GM19239 (cell line): ENCODE measurements around the gene FAM83D.
A peak's percentile ranks its signal among the peaks of the same experiment; 100 is the strongest.

ENCODE experiments used
- DNase-seq: peaks from one replicate; pipeline ENCODE4 v3.0.0; 2011; ENCODE audit warnings: low spot score; ENCODE audit not compliant: insufficient read length
- FAIRE-seq: peaks from 2 replicates; lab custom pipeline; 2011; peaks lifted over from hg19 to GRCh38; lab: Jason Lieb, UNC

Gene FAM83D, protein sequence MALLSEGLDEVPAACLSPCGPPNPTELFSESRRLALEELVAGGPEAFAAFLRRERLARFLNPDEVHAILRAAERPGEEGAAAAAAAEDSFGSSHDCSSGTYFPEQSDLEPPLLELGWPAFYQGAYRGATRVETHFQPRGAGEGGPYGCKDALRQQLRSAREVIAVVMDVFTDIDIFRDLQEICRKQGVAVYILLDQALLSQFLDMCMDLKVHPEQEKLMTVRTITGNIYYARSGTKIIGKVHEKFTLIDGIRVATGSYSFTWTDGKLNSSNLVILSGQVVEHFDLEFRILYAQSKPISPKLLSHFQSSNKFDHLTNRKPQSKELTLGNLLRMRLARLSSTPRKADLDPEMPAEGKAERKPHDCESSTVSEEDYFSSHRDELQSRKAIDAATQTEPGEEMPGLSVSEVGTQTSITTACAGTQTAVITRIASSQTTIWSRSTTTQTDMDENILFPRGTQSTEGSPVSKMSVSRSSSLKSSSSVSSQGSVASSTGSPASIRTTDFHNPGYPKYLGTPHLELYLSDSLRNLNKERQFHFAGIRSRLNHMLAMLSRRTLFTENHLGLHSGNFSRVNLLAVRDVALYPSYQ

DNA sequence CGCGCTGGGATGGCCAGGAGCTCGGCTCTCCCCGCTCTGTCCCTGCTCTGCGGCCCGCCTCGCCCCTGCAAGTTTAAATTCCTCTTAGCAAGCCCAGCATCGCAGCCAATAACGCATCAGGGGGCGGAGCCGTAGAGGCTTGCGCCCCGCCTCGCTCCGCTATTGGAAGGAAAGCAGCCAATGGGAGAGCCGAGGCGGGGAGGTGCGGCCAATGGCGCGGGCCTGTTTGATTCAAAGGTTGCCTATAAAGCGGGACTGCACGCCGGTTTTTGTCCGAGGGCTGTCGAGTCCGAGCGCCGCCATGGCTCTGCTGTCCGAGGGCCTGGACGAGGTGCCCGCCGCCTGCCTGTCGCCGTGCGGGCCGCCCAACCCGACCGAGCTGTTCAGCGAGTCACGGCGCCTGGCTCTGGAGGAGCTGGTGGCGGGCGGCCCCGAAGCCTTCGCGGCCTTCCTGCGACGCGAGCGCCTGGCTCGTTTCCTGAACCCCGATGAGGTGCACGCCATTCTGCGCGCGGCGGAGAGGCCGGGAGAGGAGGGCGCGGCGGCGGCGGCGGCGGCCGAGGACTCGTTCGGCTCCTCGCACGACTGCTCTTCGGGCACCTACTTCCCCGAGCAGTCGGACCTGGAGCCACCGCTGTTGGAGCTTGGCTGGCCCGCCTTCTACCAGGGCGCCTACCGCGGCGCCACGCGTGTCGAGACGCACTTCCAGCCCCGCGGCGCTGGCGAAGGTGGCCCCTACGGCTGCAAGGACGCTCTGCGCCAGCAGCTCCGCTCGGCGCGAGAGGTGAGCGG lies at the start of gene FAM83D:
Gene FAM83D, plus strand, starts transcription at position 276 of the 792 bp plus-strand sequence. Its CDS starts 26 bp downstream, at position 302.
- DNase-seq (peak; percentile 98), FAIRE-seq (peak; percentile 84)

DNA sequence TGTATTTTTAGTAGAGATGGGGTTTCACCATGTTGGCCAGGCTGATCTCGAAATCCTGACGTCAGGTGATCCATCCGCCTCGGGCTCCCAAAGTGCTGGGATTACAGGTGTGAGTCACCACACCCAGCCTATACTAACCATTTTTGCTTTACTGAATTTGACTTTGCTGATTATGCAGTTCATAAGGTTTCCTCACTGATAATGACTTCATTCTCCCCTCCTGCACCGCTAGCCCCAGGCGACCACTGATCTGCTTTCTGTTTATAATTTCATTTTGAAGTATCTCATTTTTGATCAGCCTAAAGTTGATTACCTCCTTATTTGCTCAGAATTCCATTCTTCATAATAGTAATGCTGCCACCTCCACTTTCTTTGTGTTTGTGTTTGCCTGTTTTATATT lies 48.7 kb upstream of the FAM83D start:
- DNase-seq (no peak), FAIRE-seq (no peak)

DNA sequence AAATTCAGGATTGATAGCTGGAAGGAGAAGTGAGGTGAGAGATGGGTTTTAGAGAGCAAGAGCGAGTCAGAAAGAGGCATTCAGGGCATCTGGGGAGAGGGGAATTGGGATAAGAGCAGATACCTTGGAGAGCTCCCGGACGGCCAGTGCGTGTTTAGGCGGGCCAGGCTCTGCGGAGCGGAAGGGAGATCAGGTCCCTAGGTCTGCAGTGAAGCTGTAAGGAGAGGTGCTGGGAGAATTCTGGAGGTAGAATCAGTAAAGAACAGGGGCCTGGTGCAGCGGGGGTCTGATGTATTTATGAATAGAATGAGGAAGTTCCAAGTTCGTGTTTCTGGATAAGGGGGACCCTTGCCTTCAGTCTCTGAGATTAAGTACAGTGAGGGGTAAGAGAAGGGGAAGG lies 47.4 kb upstream of the FAM83D start:
- no peak for FAIRE-seq
- DNase-seq: no peak

DNA sequence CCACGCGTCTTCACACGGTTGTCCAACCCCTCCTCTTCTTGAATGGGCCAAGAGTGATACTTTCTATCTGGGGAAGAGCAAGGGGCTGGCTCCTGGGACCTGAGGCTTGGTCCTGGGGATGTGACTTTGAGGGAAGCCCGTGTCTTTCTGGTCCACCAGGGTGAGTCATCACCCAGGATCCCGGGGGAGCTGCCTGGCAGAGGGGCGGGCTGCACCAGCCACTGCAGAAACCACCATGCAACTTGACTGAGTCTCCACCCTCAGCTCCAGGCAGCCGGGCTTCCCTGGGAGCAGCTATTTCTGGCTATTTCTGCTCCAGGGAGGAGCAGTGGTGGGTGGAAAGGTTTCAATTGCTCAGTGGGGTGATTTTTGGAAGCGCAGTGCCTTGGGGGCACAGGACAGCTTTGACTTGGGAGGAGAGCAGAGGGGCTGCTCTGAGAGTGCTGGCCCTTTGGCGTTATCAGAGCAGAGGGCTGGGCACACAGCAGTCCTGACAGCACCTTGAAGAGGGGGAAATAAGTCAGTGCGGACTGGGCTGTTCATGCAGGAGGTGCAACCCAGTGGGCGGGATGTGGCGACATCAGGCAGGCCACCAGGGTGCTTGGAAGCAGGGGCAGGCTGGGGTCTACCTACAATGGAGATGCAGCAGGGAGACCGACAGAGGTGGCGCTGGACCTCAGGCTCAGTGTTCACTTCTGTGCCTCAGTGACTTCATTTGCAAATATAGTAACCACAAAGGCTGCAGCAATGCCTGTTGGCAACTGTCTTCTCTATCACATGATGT lies 45.1 kb upstream of the FAM83D start:
- FAIRE-seq (no peak), DNase-seq (no peak)

DNA sequence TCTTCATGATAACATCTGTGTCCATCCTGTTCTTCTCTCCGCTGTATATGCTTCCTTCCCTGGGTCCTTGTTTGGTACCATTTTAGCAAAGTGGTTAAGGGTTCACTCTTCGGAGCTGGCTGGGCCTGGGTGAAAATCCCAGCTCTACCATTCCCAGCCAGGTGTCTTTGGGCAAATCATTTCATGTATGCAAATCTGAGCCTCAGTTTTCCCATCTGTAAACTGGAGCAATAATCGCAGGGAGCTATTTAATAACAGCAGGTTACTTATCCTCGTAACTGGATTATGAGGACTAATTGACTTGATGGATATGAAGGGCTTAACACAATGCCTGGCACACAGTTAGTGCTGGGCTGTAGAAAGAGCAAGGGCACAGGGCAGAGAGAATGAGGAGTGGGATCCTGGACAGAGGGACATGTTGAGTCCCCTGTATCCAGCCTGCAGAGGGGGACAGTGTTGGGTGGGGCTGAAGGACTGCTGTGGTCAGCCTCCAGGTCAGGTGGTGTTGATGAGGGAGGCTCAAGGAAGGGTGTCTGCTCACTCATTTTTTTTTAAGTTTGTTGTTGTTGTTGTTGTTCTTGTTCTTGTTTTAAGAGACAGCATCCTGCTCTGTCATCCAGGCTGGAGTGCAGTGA lies 44.3 kb upstream of the FAM83D start:
- DNase-seq (no peak), FAIRE-seq (peak; percentile 69)

DNA sequence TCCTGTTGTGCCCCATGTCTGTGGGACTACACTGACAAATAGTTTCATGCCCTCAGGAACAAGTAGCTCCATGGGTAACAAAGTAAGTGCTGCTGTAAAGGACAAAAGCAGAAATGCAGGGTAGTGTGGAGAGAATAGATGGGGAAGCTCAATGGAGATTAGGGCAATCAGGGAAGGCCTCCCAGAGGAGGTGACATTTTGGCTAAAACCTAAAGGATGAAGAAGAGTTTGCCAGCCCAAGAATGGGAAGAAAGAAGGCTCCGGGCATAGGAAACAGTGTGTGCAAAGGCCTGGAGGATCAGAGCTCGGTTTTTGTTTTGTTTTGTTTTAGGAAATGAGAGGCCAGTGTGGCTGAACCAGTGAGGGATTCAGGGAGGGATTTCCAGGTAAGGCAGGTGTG lies 43.6 kb upstream of the FAM83D start:
- DNase-seq (no peak), FAIRE-seq (no peak)

DNA sequence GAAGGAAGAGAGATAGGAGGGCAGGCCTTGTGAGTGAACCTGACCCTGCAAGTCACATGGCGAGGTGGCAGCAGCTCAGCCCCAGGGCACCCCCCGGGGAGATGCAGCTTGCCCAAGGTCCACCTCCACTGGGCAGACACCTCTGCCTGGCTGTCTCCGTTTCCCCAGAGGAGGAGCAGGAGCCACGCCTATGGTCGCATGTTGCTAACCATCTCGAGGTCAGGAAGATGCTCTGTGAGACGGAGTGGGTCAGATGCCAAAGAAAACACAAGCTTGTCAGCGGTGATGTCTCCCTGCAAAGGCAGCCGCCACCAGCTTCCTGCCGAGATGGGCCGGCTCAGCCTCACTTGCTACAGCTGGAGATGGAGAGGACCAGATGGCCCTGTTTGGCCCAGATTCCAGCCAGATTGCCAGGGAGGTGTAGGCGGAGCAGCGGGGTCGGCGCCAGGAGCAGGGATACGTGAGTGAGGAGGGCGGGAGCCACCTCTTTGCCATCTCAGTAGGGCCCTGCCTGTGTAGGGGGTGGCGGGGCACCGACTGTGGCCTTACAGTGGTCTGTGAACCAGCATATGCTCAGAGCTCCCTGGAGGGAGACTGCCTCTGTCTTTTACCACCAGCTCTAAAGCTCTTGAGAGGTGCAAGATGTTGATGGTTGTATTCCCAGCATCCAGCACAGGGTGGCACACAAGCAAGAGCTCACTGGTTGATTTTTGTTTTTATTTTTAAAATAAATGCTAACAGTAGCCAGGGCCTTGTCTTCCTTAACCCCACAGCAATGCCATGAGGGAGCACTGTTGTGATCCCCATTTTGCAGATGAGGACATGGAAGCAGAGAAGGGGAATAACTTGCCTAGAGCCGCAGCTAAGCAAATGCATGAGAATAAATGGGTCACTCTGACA lies 42.9 kb upstream of the FAM83D start:
- no peak for FAIRE-seq
- no peak for DNase-seq

DNA sequence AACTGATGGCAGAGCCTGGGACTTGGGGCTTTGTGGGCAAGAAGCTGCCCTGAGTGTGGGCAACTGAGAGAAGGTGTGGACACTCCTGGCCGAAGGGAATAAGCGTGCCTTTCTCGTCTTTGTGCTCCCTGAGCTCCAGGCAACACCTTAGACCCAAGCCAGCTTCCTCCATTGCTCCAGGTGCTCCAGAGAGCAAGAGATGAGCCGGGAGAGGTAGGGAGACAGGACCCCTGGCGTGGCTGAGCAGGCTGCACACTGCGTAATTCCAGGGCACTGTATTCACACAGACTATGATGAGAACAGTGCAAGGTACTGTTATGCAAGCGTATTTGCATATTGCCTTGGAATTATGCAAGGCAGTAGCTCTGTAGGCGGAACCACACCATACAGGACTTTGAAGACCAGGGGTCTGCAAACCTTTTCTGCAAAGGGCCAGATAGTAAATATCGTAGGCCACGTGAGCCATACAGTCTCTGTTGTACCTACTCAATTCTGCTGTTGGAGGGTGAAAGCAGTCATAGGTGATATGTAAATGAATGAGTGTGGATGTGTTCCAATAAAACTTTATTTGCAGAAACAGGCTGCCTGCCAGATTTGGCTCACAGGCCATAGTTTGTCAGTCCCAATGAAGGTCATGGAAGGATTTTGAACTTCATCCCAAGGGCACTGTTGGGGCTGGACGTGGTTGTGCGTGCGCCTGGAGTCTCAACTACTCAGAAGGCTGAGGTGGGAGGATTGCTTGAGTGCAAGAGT lies 42.1 kb upstream of the FAM83D start:
- no peak for FAIRE-seq
- no peak for DNase-seq

DNA sequence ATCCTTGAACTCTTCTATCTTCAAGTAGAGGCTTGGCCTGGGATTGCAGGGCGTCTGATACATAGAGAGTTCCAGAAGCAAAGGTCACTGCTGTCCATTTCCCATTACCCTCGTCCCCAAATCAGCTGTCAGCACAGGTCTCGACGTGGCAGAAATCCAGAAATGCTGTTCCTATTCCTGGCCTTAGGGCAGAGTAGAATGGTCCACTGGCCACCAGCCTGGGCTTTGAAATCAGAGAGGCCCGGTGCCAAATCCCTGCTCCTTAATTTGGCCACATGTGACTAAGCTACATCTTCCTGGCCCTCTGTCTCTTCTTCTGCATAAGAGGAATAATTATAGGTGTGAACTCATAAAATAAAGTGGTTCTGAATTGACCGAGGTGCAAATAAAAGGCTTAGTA lies 40.9 kb upstream of the FAM83D start:
- no peak for FAIRE-seq
- no peak for DNase-seq

DNA sequence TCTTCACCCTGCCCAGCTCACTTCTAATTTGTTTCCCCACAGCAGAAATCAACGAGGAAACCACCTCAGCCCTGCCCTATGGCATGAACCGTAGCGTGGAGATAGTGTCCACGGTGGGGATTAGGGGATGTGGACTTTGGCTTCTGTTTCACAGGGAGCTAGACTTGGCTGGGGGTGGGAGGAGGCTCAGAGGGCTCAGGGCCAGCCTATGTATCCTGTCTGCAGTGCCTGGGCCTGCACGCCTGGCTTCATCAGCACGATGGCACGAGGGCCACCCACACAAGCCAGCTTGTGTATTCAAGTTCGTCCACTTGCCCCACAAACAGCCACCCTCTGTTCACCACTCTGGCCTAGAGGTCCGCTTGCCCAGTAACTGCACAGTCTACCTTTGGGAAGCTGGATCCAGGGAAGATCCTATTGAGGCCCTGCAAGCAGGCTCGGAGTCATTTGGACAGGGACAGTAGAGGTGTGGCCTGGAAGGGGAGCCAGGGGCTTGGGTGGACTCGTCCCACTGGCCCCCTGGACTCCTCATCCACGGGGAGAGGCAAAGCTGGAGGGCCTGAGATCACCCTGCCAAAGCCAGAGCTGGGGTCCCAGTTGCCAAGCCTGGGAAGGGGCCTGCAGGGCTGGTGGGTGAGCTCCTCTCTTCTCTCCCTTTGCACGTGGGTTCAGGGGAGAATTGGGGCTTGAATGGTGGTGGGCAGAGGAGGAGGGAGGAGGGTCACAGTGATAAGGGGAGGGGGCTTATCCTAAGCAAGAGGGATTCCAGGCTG lies 38.0 kb upstream of the FAM83D start:
- DNase-seq (no peak), FAIRE-seq (no peak)

DNA sequence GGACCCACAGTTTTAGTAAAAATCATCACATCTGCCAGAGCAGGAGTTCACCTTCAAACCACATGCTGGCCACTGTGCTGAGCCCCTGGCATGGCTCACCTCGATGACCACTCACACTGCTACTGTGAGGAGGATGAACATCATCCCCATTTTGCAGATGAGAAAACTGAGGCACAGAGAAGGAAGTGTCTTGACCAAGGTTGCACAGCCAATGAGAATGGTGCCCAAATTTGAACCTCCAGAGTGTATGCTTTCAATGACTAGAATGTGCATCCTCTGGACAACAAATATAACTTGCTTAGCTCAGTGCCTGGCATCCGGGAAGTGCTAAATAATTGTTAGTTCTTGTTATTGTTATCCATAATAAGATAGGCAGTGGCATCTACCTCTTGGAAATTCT lies 37.2 kb upstream of the FAM83D start:
- DNase-seq: no peak
- no peak for FAIRE-seq

DNA sequence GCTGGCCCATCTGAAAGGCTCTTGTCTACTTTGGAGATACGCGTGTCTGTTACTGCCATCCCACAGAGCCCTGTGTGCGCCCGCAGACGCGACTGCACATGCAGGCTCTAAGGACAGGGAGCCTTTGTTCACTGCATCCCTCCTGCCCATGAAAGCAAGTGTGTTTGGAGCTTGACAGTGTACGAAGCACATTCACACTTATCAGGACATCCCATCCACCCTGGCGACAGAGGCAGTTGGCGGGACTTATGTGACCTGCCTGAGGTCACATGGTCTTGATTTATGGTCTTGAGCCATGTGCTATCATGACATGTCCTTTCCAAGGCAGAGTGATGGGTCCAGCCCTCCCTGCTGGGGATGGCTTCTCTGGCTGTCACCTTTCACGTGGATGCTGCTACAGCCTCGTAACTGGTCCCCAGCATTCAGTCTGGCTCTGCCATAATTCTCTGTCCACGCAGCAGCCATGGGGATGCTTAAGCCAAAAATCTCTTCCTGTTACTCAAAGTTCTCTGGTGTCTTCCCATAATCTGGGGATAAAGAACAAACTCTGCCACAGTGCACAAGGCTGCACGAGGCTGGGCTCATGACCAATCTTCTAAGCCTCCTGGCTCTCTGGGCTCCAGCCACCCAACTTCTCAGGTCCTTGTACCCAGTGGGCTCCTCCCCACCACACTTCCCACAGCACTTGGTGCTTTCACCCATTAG lies 36.3 kb upstream of the FAM83D start:
- no peak for DNase-seq
- no peak for FAIRE-seq

DNA sequence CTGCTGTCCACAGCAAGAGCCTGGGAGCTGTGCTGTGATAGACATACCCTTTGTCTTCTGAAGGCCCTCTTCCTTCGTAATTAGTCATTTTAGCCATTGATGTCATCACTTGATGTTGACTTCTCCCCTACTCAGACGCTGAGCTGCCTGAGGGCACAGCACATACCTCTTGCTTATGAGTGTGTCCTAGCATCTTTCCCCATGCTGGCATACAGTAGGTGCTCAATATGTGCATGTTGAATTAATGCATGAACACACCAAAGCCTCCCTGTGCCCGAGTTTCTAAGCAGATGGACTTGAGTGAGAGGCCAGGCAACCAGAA lies 35.8 kb upstream of the FAM83D start:
- FAIRE-seq (no peak), DNase-seq (no peak)

DNA sequence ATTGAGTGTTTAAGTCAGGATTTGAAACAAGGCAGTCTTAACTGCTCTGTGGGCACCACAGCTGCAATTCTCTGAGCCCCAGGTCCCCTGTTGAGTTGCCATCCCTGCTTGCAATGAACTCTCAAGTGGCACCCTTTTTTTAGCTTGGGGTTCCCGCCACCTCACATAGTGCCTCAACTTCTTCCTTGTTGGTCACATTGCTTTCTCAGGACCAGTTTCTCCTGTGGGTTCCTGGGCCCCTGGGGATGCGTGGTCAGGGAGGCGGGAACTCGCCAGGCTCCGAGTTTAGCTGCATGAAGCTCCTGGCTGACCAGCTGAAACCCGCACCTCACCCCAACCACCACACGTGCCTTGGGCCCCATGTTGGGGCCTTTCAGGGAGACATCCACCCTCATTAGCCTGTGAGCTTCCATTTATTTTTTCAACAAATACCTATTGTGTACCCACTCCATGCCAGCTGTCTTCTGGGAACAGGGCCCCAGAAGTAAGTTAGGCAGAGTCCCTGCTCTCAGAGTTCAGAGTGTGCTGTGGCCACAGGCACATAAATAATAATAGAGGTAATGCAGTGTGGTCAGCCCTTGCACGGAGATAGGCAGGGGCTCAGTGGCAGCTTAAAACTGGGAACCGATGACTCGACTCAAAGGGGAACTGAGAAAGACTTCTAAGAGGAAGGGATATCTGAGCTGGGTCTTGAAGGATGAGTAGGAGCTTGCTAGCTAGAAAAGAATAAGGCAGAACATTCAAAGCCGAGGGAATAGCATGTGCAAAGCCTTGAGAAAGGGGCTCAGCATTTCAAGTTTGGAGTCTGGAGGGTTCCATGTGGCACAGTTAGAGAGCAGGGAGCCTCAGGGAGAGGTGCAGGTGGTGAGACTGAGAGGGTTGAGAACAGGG lies 33.9 kb upstream of the FAM83D start:
- FAIRE-seq (peak; percentile 89), DNase-seq (peak; percentile 40)

DNA sequence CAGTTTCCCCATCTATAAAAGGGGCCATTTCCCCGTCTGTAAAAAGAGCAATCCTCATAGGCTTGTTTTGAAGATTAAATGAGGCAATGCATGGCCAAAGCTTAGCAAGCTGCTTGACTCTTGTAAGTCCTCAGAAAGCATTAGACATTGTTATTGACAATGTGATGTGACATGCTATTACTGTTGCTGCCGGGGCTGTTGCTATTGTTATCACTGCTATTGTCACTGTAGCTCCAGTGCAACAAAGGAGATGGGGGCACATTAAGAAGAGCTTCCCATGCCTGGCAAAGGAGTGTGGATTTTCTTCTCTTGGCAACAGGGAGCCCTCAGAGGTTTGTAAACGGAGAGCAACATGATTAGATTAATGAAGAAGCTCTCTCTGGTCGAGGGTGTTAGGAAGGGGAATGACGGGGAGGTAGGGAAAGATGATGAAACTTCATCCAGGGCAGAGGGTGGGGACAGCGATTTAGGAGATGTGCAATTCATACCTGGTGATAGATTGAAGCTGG lies 33.1 kb upstream of the FAM83D start:
- no peak for FAIRE-seq
- no peak for DNase-seq

DNA sequence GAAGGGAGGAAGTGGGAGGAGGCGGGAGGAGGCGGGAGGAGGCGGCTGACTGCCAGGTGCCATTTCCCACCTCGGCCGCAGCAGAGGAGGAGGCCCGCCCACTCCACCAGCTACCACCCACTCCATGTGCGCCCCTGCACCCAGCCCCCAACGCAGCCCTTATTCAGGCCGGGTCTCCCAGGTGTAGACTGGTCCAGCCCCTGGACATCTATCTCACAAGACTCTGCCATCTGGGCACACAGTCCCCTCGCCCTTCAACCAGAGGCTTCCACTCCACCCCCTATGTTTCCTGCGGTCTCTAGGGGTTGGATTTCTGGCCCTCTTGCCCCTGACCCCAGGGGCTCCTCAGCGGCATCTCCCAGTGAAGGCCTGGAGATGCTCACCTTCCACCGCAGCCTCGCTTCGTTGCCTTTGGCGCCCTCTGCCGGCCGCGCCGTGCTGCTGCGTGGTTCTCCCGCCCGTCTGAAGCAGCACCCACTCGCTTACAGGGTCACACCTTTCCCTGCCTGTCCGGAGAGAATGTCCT lies 32.6 kb upstream of the FAM83D start:
- FAIRE-seq: peak; percentile 89
- peak; percentile 90 for DNase-seq
